ENCODE results near the gene SELENOH.
A peak's percentile ranks its signal among the peaks of the same experiment; 100 is the strongest.

SELENOH gene

GRCh38 chr11:57778318-57779037 lies 37.2 kb downstream of the SELENOH start:
- no peak for TF ChIP-seq SIN3A (IDR thresholded peaks at IDR 0.05; ENCODE audit: borderline replicate concordance, insufficient read depth, low read length)
- TF ChIP-seq FOXP2 (optimal IDR thresholded peaks at IDR 0.05; ENCODE audit: borderline replicate concordance, extremely low read depth, extremely low read length, insufficient read depth): peak; percentile 62

- TF ChIP-seq SIN3A (IDR thresholded peaks at IDR 0.05; ENCODE audit: borderline replicate concordance, insufficient read depth, low read length): no peak
- TF ChIP-seq REST (IDR thresholded peaks at IDR 0.05; ENCODE audit: insufficient read depth in 1 of 2, low read depth in 2 of 2, low read length in 2 of 2): no peak
- no peak for TF ChIP-seq FOXP2 (optimal IDR thresholded peaks at IDR 0.05; ENCODE audit: borderline replicate concordance, extremely low read depth, extremely low read length, insufficient read depth)
- TF ChIP-seq POLR2AphosphoS5 (IDR thresholded peaks at IDR 0.05; ENCODE audit: low read depth, low read length): no peak
- TF ChIP-seq TAF1 (IDR thresholded peaks at IDR 0.05; ENCODE audit: borderline replicate concordance, insufficient read depth, low read length): no peak
Measured at GRCh38 chr11:57779276-57779675, 38.0 kb downstream of the SELENOH start.

GRCh38 chr11:57781529-57781943 lies 40.2 kb downstream of the SELENOH start:
- no peak for TF ChIP-seq REST (IDR thresholded peaks at IDR 0.05; ENCODE audit: insufficient read depth in 1 of 2, low read depth in 2 of 2, low read length in 2 of 2)
- no peak for TF ChIP-seq POLR2AphosphoS5 (IDR thresholded peaks at IDR 0.05; ENCODE audit: low read depth, low read length)
- TF ChIP-seq SIN3A (IDR thresholded peaks at IDR 0.05; ENCODE audit: borderline replicate concordance, insufficient read depth, low read length): no peak
- no peak for TF ChIP-seq FOXP2 (optimal IDR thresholded peaks at IDR 0.05; ENCODE audit: borderline replicate concordance, extremely low read depth, extremely low read length, insufficient read depth)
- no peak for TF ChIP-seq TAF1 (IDR thresholded peaks at IDR 0.05; ENCODE audit: borderline replicate concordance, insufficient read depth, low read length)

GRCh38 chr11:57785072-57785471 lies 43.8 kb downstream of the SELENOH start:
- no peak for TF ChIP-seq TAF1 (IDR thresholded peaks at IDR 0.05; ENCODE audit: borderline replicate concordance, insufficient read depth, low read length)
- no peak for TF ChIP-seq REST (IDR thresholded peaks at IDR 0.05; ENCODE audit: insufficient read depth in 1 of 2, low read depth in 2 of 2, low read length in 2 of 2)
- no peak for TF ChIP-seq FOXP2 (optimal IDR thresholded peaks at IDR 0.05; ENCODE audit: borderline replicate concordance, extremely low read depth, extremely low read length, insufficient read depth)
- TF ChIP-seq SIN3A (IDR thresholded peaks at IDR 0.05; ENCODE audit: borderline replicate concordance, insufficient read depth, low read length): no peak
- TF ChIP-seq POLR2AphosphoS5 (IDR thresholded peaks at IDR 0.05; ENCODE audit: low read depth, low read length): no peak

- TF ChIP-seq FOXP2 (optimal IDR thresholded peaks at IDR 0.05; ENCODE audit: borderline replicate concordance, extremely low read depth, extremely low read length, insufficient read depth) (no peak), TAF1 (IDR thresholded peaks at IDR 0.05; ENCODE audit: borderline replicate concordance, insufficient read depth, low read length) (no peak), SIN3A (IDR thresholded peaks at IDR 0.05; ENCODE audit: borderline replicate concordance, insufficient read depth, low read length) (no peak), REST (IDR thresholded peaks at IDR 0.05; ENCODE audit: insufficient read depth in 1 of 2, low read depth in 2 of 2, low read length in 2 of 2) (no peak), POLR2AphosphoS5 (IDR thresholded peaks at IDR 0.05; ENCODE audit: low read depth, low read length) (no peak)
Measured at GRCh38 chr11:57786436-57786835, 45.1 kb downstream of the SELENOH start.

Measured in PFSK-1 (cell line).